MM.1S (cell line): ENCODE data around the gene S100A7A.
"Not testable (repeated sequence)": the region's sequence is repeated elsewhere in the genome, so short reads cannot be mapped to it uniquely, and the experiment has no call there.

Experiments
- DNase-seq: peaks from one replicate; pipeline ENCODE4 v3.0.0-alpha.2; 2015
- H2AFZ ChIP-seq: fragments of 300-600 bp; sonication (generic); 2 replicates; pipeline ENCODE4 v1.6.0; 2016; ENCODE audit warnings: antibody characterized with exemption, low read length
- H3F3A ChIP-seq: fragments of 300-600 bp; sonication (generic); 2 replicates; pipeline ENCODE4 v1.6.1; 2016; ENCODE audit warnings: mild to moderate bottlenecking, antibody characterized with exemption, low read length, moderate library complexity, mixed read lengths; ENCODE audit not compliant: insufficient read depth
- H3K27ac ChIP-seq: fragments of 300-600 bp; sonication (generic); 2 replicates; pipeline ENCODE4 v1.5.1; 2016; ENCODE audit warnings: mild to moderate bottlenecking, low read length
- H3K27me3 ChIP-seq: fragments of 300-600 bp; sonication (generic); replicated peaks from 2 replicates; pipeline ENCODE4 v1.6.0; 2016; ENCODE audit warnings: low read length; ENCODE audit not compliant: insufficient read depth
- H3K36me3 ChIP-seq: fragments of 300-600 bp; sonication (generic); replicated peaks from 2 replicates; pipeline ENCODE4 v1.6.1; 2016; ENCODE audit warnings: mild to moderate bottlenecking, low read length, mixed read lengths; ENCODE audit not compliant: insufficient read depth
- H3K4me1 ChIP-seq: fragments of 300-600 bp; sonication (generic); 2 replicates; pipeline ENCODE4 v1.6.1; 2016; ENCODE audit warnings: low read length, mixed read lengths
- H3K4me2 ChIP-seq: fragments of 300-600 bp; sonication (generic); 2 replicates; pipeline ENCODE4 v1.6.0; 2016; ENCODE audit warnings: low read depth, low read length
- H3K4me3 ChIP-seq: fragments of 300-600 bp; sonication (generic); 2 replicates; pipeline ENCODE4 v1.5.1; 2016; ENCODE audit warnings: low read length, mixed read lengths
- H3K79me2 ChIP-seq: fragments of 300-600 bp; sonication (generic); 2 replicates; pipeline ENCODE4 v1.6.1; 2016; ENCODE audit warnings: mixed run types, low read length, mixed read lengths
- H3K9ac ChIP-seq: fragments of 300-600 bp; sonication (generic); 2 replicates; pipeline ENCODE4 v1.6.1; 2016; ENCODE audit warnings: low read length, mixed read lengths
- H3K9me2 ChIP-seq: fragments of 300-600 bp; sonication (generic); replicated peaks from 2 replicates; pipeline ENCODE4 v1.6.1; 2016; ENCODE audit warnings: mild to moderate bottlenecking, low read length, mixed read lengths; ENCODE audit not compliant: insufficient read depth
- H3K9me3 ChIP-seq: fragments of 300-600 bp; sonication (generic); replicated peaks from 2 replicates; pipeline ENCODE4 v1.6.1; 2016; ENCODE audit warnings: mild to moderate bottlenecking, low read length, mixed read lengths; ENCODE audit not compliant: insufficient read depth
- H4K20me1 ChIP-seq: fragments of 300-600 bp; sonication (generic); 2 replicates; pipeline ENCODE4 v1.6.1; 2016; ENCODE audit warnings: mild to moderate bottlenecking, low read length, moderate library complexity, mixed read lengths; ENCODE audit not compliant: insufficient read depth
- CTCF ChIP-seq: fragments of 300-600 bp; sonication (generic); IDR thresholded peaks from 2 replicates; pipeline ENCODE4 v1.5.1; 2016; ENCODE audit warnings: antibody characterized with exemption, low read length, mixed read lengths
- EZH2 ChIP-seq: fragments of 300-600 bp; sonication (generic); optimal IDR thresholded peaks from 2 replicates; pipeline ENCODE3; 2017; ENCODE audit warnings: low read depth, mild to moderate bottlenecking, antibody characterized with exemption, low read length, mixed read lengths
- EZH2phosphoT487 ChIP-seq: fragments of 300-600 bp; sonication (generic); IDR thresholded peaks from 2 replicates; pipeline ENCODE4 v1.6.1; 2018; ENCODE audit warnings: antibody characterized with exemption, low read length

The S100A7A gene

DNA sequence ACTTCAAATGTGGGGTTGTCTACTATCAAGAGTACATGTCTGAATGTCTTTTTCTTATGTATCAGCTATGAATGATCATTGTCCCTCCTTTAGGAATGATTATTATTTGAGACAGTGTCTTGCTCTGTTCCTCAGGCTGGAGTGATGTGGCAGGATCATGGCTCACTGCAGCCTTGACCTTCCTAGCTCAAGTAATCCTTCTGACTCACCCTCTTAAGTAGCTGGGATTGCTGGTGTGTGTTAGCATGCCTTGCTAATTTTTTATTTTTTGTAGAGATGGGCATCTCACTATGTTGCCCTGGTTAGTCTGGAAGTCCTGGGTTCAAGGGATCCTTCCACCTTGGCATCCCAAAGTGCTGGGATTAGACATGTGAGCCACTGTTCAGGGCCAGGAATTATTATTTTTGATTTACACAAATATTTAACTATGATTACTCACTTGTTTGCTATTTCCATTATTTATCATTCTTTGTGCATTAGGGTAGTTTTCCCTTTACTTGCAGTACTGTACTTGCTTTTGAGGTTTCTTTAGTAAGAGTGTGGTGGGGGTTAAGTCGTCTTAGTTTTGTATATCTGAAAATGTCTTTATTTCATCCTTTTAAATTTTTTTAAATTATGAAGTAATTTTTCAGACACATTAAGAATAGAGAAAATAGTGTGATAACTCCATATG lies 31.3 kb downstream of the S100A7A start:
- TF ChIP-seq CTCF (no peak), EZH2phosphoT487 (no peak), EZH2 (no peak)
- Histone ChIP-seq H3F3A (no peaks in the 10 kb centered on the region), H3K4me2 (no peak overlapping the region), H3K9ac (no peak overlapping the region), H3K4me3 (no peak overlapping the region), H3K36me3 (no peaks in the 10 kb centered on the region), H3K4me1 (no peaks in the 10 kb centered on the region), H3K9me3 (no peaks in the 10 kb centered on the region), H3K79me2 (no peaks in the 10 kb centered on the region), H4K20me1 (no peaks in the 10 kb centered on the region), H3K27ac (no peak overlapping the region), H3K27me3 (0 out of 2 replicates have a peak, but pooled peaks cover 7% of the 10 kb centered on the region), H2AFZ (no peak overlapping the region), H3K9me2 (no peaks in the 10 kb centered on the region)
- DNase-seq: no peak

GRCh38 chr1:153448851-153449250 lies 32.5 kb downstream of the S100A7A start:
- not testable (repeated sequence) for H3K4me1 ChIP-seq, H3K9me2 ChIP-seq, H3K79me2 ChIP-seq, H3K36me3 ChIP-seq, H3F3A ChIP-seq, H3K27ac ChIP-seq, H3K4me3 ChIP-seq, H3K4me2 ChIP-seq, H3K9ac ChIP-seq, H4K20me1 ChIP-seq, DNase-seq, H3K27me3 ChIP-seq, H3K9me3 ChIP-seq, H2AFZ ChIP-seq

- Histone ChIP-seq H3K9me2 (no peaks in the 10 kb centered on the region), H3K4me2 (no peak overlapping the region), H3K4me3 (no peak overlapping the region), H4K20me1 (no peaks in the 10 kb centered on the region), H3K9me3 (no peaks in the 10 kb centered on the region), H3K27ac (no peak overlapping the region), H3K4me1 (no peaks in the 10 kb centered on the region), H3F3A (no peaks in the 10 kb centered on the region), H3K27me3 (peaks cover 11% of the 10 kb centered on the region; the same call in 1 of the 2 replicates), H3K79me2 (no peaks in the 10 kb centered on the region), H3K9ac (no peak overlapping the region), H3K36me3 (no peaks in the 10 kb centered on the region), H2AFZ (no peak overlapping the region)
- TF ChIP-seq EZH2: no peak
- TF ChIP-seq CTCF: no peak
- no peak for TF ChIP-seq EZH2phosphoT487
- no peak for DNase-seq
Measured at GRCh38 chr1:153456396-153456795, 40.1 kb downstream of the S100A7A start.

DNA sequence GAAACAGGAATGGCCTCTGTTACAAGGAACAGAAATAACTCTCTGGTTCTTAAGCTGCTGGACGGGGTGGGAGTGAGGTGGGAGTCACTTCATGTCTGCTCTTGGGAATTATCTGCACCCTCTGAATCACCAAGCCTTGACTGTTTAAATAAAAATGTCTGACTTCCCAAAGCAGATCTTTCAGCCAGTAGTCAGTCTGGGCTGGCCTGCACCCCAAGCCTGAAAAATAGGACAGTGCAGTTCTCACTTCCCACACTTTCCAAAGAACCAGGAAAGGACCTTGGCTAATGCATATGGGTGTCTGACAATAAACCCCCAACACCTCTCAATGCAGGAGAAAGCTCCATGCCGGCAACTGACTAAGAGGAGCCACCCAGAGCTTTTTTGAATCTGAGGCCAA lies 43.3 kb downstream of the S100A7A start:
- H3K4me3 ChIP-seq: no peak overlapping the region
- H3K79me2 ChIP-seq: no peaks in the 10 kb centered on the region
- no peak overlapping the region for H3K9ac ChIP-seq
- DNase-seq: peak; percentile 1
- H3K4me1 ChIP-seq: no peaks in the 10 kb centered on the region
- H3K27ac ChIP-seq: no peak overlapping the region
- no peaks in the 10 kb centered on the region for H3K36me3 ChIP-seq
- TF ChIP-seq EZH2 (no peak), CTCF (no peak), EZH2phosphoT487 (no peak)
- H4K20me1 ChIP-seq: no peaks in the 10 kb centered on the region
- H3K4me2 ChIP-seq: no peak overlapping the region
- H3K27me3 ChIP-seq: peaks cover 26% of the 10 kb centered on the region; the same call in 1 of the 2 replicates
- H2AFZ ChIP-seq: no peak overlapping the region
- H3K9me3 ChIP-seq: no peaks in the 10 kb centered on the region
- no peaks in the 10 kb centered on the region for H3F3A ChIP-seq
- H3K9me2 ChIP-seq: no peaks in the 10 kb centered on the region
